HG03378 (cell line): ENCODE measurements around the gene ZBTB11.
A peak's percentile ranks its signal among the peaks of the same experiment; 100 is the strongest.
"Not testable (repeated sequence)": the region's sequence is repeated elsewhere in the genome, so short reads cannot be mapped to it uniquely, and the experiment has no call there.

Experiments
- ATAC-seq: cut with Tn5 transposase; IDR thresholded peaks from one replicate; pipeline ENCODE4 v1.9.1; 2021; ENCODE audit warnings: mild to moderate bottlenecking, moderate library complexity; ENCODE audit not compliant: unreplicated experiment

Gene ZBTB11

GRCh38 chr3:101656651-101657050, 20.3 kb downstream of the ZBTB11 start:
- no peak for ATAC-seq

- ATAC-seq: no peak
Measured at GRCh38 chr3:101646726-101647125, 30.2 kb downstream of the ZBTB11 start.

DNA sequence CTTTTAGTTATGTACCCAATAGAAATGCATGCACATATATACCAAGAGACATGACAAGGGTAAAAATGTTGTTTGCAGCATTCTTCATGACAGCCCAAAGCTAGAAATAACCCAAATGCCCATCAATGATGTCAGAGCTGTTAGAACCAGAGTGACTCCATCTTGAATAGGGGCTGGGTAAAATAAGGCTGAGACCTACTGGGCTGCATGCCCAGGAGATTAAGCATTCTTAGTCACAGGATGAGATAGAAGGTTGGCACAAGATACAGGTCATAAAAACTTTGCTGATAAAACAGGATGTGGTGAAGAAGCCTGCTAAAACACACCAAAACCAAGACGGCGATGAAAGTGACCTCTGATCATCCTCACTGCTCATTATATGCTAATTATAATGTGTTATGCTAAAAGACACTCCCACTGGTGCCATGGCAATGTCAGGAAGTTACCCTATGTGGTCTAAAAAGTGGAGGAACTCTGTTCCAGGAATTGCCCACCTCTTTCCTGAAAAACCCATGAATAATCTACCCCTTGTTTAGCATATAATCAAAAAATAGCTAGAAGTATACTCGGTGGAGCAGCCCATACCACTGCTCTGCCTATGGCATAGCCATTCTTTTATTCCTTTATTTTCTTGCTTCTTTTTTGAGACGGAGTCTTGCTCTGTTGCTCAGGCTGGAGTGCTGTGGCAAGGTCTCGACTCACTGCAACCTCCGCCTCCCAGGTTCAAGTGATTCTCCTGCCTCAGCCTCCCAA, 32.9 kb downstream of the ZBTB11 start:
- ATAC-seq: no peak

DNA sequence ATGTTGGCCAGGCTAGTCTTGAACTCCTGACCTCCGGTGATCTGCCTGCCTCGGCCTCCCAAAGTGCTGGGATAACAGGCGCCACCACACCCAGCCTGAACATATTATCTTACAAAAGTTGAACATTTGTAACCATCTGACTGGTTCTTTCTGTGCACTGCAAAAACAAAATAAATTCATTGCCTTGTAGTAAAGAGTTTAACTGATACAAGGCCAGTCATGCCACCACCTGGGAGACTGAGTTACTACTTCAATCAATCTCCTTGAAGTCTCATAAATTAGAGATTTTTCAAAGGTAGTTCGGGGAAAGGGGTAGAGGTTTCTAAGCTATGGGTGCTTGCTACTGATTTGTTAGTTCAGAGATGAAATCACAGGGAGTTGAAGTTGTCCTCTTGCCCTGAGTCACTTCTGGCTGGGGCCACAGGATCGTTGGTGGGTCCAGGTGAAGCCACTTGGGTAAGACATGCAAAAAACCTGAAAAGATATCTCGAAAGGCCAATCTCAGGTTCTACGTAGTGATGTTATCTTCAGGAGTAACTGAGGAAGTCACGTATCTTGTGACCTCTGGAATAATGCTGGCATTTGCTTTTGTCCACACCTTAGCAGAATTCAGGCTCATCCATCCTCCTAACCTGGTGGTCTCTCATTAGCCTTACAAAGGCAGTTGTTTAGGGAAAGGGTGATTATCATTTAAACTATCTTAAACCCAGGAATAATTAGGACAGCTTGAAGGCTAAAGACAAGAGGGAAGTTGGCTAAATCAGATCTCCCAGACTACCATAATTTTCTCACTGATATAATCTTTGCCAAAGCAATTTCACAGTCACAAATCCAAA, 33.7 kb downstream of the ZBTB11 start:
- no peak for ATAC-seq

GRCh38 chr3:101642441-101642840, 34.5 kb downstream of the ZBTB11 start:
- ATAC-seq: no peak

- not testable (repeated sequence) for ATAC-seq
Measured at GRCh38 chr3:101641397-101642115, 35.4 kb downstream of the ZBTB11 start.

DNA sequence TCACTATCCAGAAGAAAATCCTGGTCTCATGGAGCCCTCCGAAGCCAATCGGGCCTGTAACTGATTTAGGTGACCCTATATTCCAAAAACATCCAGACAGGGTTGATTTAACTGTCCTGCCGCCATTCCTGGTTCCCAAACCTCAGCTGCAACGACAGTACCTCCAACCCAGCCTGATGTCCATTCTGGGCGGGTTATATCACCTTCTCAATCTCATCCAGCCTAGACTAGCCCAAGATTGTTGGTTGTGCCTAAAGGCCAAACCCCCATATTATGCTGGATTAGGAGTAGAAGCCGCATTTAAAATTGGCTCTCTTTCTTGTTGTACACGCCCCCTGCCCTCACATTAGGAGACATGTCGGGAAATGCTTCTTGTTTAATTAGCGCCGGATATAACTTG, 36.7 kb downstream of the ZBTB11 start:
- no peak for ATAC-seq

- ATAC-seq: no peak
Measured at GRCh38 chr3:101639280-101639963, 37.5 kb downstream of the ZBTB11 start.

- no peak for ATAC-seq
Measured at GRCh38 chr3:101638261-101638745, 38.6 kb downstream of the ZBTB11 start.

GRCh38 chr3:101637451-101637850, 39.5 kb downstream of the ZBTB11 start:
- no peak for ATAC-seq

GRCh38 chr3:101635954-101636798, 40.8 kb downstream of the ZBTB11 start:
- ATAC-seq: peak; percentile 93

DNA sequence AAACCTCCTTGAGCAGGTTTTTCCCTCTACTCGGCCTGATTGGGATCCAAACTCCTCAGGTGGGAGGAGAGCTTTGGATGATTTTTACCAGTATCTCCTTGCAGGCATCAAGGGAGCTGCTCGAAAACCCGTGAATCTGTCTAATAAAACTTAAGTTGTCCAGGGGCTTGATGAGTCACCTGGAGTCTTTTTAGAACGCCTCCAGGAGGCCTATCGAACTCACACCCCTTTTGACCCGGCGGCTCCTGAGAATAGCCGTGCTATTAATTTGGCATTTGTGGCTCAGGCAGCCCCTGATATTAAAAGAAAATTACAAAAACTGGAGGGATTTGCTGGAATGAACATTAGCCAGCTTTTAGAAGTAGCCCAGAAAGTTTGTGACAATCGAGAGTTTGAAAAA, 41.6 kb downstream of the ZBTB11 start:
- ATAC-seq: no peak

DNA sequence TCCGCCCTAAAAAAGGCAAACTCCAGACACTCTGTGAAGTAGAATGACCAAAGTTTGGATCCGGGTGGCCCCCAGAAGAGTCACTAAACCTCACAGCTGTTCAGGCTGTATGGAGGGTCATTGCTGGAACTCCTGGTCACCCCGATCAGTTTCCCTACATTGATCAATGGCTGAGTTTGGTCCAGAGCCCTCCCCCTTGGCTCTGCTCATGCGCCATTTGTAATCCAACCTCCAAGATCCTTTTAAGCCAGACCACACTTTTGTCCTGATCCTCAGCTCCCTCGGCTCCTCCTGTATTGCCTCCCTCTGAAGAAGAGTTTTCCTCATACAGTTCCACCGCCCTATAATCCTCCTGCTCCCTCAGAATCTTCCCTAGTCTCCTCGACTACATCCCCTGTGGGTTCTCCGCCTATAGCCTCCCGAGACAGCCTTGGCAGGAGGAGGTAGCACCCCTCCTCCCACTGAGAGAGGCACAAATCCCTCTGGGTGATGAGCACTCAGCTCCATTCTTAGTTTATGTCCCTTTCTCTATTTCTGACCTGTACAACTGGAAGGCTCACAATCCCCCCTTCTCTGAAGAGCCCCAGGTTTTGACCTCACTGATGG, 42.2 kb downstream of the ZBTB11 start:
- no peak for ATAC-seq

- ATAC-seq: no peak
Measured at GRCh38 chr3:101633186-101633585, 43.7 kb downstream of the ZBTB11 start.

GRCh38 chr3:101632586-101632985, 44.3 kb downstream of the ZBTB11 start:
- ATAC-seq: no peak

DNA sequence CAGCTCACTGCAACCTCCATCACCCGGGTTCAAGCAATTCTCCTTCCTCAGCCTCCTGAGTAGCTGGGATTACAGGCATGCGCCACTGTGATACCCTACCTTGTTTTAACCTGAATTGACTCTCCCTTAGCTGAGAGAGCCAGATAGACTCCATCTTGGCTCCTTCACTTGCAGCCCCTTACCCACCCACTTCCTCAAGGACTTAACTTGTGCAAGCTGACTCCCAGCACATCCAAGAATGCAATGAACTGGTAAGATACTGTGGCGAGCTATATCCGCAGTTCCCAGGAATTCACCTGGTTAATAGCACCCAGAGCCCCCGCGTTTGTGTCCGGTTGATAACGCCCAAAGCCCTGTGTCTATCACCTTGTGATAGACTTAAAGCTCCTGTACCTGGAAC, 45.0 kb downstream of the ZBTB11 start:
- not testable (repeated sequence) for ATAC-seq

GRCh38 chr3:101631098-101631796, 45.7 kb downstream of the ZBTB11 start:
- ATAC-seq: no peak

DNA sequence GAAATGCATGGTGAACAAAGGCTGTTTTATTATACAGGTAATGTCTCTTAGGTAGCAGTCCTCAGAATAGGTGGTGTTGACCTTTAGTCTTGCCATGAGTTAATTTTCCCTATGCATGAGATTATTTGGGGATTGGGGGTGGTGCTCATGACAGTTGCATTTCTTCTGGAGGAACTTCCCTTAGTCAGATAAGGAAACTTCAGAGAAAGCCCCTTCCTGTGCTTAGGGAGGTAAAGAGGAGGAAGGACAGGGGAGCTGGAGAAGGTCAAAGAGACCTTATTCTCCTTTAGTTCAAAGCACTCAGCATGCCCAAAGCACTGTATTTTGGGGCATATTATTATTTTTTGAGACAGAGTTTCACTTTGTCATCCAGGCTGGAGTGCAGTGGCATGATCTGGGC, 47.7 kb downstream of the ZBTB11 start:
- ATAC-seq: no peak

GRCh38 chr3:101625879-101626278, 51.1 kb downstream of the ZBTB11 start:
- ATAC-seq: no peak
